GM18909 (cell line): ENCODE measurements around the gene TMBIM1.
"Not testable (repeated sequence)": the region's sequence is repeated elsewhere in the genome, so short reads cannot be mapped to it uniquely, and the experiment has no call there.

ENCODE experiments used
- ATAC-seq: cut with Tn5 transposase; IDR thresholded peaks from one replicate; pipeline ENCODE4 v1.9.1; 2021; ENCODE audit warnings: mild to moderate bottlenecking; ENCODE audit not compliant: unreplicated experiment, poor library complexity

TMBIM1 gene

DNA sequence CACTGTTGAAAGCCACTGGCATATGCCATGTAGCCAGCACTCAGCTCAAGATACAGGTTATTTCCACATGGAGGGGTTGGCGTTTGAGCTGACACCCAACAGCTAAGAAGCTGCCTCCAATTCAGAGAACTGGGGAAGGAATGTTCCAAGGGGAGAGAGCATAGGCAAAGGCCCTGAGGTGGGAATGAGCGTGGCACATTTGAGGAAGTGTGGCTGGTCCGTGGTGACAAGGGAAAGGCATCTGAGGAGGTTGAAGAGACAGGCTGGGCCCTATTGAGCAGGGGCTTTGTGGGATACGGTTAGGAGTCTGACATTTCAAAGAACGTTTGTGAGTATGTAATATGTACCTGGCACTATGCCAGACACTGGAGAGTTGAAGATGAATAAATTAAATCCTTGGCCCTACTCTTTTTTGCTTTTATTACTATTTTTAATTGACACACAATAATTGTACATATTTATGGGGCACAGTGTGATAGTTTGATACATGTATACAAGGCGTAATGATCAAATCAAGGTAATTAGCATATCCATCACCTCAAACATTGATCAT lies 27.6 kb upstream of the TMBIM1 start:
- no peak for ATAC-seq

DNA sequence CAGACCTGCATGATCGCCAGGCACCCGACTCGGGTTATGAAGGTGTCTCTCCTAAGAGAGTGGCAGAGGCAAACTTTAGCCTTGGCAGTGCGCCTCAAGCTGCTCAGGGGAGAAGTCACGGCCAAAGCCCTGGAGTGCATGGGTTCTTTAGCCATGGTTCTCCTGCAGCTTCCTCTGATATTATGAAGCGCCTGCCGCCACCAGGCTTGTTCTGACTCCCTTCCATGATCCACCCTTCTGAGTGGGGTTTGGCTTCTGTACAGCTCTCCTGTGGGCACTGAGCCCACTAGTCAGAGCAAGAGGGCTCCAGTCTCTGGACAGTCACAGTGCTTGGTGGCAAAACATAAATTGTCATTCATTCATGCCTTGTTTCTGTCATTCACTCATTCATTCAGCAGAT lies 25.9 kb upstream of the TMBIM1 start:
- ATAC-seq: no peak

DNA sequence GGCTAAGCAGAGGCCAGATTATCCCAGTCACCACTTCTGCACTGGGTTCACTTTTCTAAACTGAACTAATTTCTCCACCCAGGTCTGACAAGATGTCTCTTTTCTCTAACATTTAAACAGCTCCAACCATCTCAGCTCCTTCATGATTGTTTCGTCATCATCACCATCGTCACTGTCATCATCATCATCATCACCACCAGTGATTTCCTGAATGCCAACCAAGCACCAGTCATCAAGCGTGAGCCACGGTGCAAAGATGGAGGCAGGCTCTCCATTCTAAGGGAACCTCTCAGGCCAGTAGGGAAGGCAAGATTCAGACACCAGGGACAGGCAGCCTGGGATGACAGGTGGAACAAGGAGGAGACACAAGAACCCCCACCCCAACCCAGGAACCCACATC lies 25.5 kb upstream of the TMBIM1 start:
- no peak for ATAC-seq

DNA sequence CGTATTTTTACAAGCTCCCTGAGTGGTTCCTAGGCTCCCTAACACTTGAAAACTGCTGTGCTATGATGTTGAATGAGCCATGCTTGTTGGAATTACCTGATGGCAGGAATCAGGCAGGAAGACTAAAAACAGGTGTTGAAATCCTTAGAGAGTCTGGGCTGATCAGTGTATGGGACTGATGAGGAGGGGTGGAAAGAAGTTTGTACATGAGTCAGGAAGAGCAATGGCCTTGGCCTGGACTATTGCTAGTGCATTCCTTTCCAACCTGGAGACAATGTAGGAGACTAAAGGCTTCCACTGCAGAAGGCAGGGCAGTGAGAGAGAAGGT lies 25.0 kb upstream of the TMBIM1 start:
- ATAC-seq: no peak

DNA sequence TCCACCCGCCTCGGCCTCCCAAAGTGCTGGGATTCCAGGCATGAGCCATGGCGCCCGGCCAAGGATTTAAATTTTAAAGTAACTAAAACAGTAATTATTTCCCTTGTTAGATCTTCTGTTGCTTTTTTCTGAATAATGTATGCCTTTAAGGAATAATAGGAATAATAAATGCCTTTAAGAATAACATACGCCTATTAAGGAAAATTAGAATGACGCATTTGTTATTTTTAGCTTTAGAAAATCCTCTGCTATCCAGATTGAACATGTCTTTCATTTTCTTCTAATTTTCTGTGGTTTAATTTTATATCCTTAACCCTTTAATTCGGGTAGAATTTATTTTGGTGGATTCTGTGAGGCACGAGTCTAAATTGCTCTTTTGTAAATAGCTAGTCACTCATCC lies 23.1 kb upstream of the TMBIM1 start:
- no peak for ATAC-seq

DNA sequence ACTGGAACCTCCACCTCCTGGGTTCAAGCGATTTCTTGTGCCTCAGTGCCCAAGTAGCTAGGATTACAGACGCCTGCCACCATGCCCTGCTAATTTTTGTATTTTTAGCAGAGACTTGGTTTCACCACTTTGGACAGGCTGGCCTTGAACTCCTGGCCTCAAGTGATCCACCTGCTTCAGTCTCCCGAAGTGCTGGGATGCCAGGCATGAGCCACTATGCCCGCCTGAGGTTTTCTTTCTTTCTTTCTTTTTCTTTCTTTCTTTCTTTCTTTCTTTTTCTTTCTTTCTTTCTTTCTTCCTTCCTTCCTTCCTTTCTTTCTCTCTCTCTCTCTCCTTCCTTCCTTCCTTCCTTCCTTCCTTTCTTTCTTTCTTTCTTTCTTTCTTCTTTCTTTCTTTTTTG lies 22.5 kb upstream of the TMBIM1 start:
- not testable (repeated sequence) for ATAC-seq

DNA sequence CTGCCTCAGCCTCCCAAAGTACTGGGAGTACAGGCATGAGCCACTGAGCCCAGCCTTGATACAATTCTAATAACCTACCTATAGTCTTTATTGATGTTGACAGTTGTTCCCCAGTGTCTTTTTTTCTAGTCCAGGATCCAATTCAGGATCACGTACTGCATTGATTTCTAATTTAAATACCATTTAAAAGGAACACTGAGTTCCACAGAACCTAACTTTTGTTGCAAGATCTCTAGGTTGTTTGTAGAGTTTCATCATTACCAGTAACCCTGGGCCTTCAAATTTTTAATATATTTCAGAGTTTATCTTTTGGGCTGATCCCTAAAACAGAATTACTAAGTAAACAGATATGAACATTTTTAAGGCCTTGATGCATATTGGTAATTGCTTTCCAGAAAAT lies 21.1 kb upstream of the TMBIM1 start:
- no peak for ATAC-seq

DNA sequence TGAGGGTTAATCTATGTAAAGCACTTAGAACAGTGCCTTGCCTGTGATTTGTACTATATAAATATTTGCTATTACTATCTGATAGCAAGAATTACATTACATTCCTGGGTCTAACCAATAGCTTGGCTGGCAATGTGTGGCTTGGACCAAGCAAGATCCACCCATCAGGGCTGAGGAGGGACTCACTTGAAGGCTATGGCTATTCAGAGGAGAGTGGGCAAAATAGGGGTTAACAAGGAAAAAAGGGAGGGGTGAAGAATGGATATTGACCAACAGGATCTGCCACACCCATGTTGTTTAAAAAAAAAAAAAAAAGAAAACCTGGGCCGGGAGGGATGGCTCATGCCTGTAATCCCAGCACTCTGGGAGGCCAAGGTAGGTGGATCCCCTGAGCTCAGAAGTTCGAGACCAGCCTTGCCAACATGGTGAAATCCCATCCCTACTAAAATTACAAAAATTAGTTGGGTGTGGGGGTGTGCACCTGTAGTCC lies 20.0 kb upstream of the TMBIM1 start:
- no peak for ATAC-seq

DNA sequence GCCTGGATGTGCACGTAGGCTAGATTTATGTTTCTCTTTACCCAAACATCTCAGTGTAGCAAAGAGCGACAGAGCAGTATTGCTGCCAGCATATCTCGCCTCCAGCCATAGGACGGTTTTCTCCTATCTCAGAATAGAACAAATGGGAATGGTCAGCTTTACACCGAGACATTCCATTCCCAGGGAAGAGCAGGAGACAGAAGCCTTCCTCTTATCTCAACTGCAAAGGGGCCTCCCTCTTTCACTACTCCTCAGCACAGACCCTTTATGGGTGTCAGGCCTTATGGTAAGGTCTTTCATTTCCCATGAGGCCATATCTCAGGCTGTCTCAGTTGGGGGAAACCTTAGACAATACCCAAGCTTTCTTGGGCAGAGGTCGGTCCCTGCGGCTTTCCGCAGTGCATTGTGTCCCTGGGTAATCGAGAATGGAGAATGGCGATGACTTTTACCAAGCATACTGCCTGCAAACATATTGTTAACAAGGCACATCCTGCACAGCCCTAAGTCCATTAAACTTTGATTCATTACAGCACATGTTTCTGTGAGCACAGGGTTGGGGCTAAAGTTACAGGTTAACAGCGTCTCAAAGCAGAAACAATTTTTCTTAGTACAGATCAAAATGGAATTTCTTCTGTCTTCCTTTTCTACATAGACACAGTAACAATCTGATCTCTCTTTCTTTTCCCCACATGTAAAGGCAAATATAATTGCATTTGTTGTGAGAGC lies 19.4 kb upstream of the TMBIM1 start:
- ATAC-seq: not testable (repeated sequence)

DNA sequence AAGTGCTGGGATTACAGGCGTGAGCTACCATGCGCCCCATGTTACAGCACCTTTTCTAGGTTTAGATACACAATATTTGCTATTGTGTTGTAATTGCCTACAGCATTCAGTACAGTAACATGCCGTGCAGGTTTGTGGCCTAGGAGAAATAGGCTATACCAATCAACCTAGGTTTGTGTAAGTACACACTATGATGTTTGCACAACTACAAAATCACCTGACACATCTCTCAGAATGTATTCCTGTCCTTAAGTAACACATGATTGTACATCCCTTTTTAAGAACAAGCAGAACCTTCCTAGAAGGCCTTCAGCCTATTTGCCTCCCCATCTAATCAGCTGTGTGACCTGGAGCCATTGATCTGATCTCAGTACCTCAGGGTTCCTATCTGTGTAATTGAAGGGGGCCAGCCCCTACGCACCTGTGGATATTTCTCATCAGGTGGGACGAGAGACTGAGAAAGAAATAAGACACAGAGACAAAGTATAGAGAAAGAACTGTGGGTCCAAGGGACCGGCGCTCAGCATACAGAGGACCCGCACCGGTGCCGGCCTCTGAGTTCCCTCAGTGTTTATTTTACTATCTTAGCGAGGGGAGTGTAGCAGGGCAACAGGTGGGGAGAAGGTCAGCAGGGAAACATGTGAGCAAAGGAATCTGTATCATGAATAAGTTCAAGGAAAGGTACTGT lies 18.7 kb upstream of the TMBIM1 start:
- ATAC-seq: no peak

DNA sequence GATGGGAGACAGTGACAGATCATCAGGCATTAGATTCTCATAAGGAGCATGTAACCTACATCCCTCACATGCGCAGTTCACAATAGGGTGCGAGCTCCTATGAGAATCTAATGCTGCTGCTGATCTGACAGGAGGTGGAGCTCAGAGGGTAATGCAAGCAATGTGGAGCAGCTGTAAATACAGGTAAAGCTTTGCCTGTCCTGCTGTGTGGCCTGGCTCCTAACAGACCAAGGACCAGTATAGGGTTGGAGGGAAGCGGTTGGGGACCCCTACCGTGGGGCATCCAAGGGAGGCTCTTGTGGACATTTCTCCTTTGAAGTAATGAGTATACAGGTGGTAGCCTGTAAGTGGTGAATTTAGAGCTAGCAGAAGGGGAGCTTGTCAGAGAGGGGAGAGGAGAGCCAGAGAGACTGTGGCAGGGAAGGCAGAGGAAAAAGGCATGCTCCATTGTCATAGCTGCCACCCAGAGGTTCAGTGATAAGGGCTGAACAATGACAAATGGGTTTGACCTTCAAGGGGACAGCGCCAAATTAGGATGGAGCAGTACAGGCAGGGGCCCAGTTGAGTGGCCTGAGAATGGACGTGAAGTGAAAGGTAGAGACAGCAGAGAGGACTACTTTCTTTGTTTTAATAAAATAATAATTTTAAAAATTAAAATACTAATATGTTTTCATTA lies 15.2 kb upstream of the TMBIM1 start:
- ATAC-seq: no peak

DNA sequence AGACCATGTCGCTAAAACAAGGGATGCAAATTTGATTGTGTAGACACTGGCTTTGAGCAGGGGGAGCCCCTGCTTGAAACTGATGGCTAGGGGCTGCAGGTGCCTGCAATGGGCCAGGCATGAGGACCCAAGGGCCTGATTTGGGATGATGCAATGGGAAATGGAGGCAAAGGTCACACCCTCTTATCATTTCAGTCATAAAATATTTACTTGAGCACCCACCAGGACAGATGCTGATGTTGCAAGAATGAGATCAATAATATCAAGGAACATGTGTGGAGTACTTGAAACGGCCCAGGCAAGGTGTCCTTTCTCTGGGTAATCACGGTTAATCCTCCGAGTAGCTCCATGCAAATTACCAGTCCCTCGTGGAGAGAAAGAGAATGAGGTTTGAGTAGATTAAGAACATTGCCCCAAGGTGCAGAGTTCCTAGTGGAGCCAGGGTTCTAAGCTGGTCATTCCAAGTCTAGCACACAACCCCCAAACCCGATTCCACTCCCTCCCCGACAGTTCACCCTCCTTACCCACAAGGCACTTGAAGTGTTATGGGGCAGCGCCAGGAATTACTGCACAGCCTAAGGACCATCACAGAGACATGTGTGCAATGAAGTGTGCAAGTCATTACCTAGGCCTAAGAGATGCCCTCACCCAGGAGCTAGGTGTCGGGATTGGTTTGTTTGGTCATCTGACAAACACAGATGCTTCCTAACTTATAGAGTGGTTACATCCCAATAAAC lies 14.0 kb upstream of the TMBIM1 start:
- ATAC-seq: no peak

DNA sequence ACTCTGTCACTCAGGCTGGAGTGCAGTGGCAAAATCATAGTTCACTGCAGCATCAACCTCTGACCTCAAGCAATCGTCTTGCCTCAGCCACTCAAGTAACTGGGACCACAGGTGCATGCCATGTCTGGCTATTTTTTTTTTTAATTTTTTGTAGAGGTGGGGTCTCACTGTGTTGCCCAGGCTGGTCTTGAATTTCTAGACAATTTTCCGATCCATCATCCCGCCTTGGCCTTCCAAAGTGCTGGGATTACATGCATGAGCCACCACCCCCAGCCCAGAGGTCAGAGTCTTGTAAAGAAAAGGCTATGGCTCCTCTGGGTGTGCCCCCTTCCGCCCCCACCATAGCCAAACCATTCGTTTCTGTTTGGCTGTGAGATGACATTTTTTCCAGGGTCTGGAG lies 13.1 kb upstream of the TMBIM1 start:
- no peak for ATAC-seq

DNA sequence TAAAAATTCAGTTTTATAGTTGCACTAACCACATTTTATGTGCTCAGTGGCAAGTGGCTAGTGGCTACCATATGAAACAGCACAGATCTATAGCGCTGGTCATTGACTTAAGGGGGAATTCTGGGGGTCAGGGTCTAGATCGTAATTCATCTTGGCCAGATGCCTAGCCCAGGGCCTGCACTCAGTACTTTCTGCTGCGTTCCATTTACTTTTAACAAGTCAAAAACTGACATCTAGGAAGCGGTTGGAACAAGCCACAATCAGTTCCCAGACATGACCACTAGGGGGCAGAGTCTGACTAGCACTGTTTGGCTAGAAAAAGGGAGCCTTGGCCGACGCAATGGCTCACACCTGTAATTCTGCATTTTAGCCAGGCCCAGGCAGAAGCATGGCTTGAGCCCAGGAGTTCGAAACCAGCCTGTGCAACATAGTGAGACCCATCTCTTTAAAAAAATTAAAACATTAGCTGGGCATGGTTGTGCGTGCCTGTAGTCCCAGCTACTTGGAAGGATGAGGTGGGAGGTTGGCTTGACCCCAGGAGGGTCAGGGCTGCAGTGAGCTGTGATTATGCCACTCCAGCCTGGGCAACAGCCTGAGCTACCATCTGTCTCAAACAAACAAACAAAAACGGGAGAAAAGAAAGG lies 9.0 kb upstream of the TMBIM1 start:
- ATAC-seq: peak; percentile 80

DNA sequence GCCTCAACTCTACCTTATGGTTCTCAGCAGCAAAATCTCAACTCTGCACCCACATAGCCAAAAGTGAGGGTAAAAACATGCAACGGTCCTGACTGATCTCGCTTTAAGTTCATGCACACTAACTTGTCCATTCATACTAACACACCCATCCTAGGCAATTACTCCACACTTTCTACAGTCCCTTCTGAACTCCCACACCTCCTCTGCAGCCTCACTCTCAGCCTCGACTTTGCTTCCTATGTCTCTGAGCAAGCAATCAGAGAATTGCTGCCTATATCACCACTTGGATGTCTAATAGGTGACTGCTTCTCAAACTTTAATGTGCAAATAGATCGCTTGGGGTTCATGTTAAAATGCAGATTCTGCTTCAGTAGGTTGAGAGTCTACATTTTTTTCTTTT lies 7.8 kb upstream of the TMBIM1 start:
- no peak for ATAC-seq

DNA sequence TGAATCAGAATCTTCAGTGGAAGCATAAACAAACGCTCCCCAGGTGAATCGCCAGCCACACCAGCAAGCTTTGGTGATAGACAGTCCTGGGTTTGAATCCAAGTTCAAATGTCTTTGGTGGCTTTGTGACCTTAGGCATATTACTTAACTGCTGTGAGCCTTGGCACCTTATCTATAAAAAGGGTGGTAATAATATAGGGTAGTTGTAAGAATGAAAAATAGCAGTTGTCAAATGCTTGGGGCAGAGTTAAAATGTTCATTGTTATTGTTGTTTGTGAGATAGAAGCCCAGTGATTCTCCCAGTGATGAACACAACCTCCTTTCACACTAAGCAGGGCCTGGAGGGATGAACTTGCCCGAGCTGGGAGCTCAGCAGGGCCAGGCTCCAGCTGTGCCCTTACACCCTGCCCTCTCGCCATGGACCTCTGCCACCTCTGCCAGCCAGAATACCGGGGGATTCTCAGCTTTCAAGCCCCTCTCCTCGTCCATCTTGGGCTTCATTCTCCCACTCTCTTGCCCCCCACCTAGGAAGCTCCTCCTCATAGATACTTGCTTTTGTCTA lies 6.1 kb upstream of the TMBIM1 start:
- no peak for ATAC-seq

DNA sequence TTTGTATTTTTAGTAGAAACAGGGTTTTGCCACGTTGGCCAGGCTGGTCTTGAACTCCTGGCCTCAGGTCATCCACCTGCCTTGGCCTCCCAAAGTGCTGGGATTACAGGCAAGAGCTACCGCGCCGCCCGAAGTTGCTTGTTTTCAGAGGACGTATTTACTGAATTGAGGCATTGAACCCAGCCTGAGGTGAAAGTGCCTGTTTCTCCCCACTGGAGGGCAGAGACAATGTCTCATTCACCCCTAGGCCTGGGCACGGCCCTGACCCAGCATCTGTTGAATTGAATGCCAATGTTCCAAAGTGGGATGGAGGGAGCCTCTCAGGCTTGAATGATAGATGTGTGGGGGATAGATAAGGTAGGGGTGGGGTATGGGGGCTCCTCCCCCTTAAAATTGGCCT lies 4.5 kb upstream of the TMBIM1 start:
- ATAC-seq: no peak

DNA sequence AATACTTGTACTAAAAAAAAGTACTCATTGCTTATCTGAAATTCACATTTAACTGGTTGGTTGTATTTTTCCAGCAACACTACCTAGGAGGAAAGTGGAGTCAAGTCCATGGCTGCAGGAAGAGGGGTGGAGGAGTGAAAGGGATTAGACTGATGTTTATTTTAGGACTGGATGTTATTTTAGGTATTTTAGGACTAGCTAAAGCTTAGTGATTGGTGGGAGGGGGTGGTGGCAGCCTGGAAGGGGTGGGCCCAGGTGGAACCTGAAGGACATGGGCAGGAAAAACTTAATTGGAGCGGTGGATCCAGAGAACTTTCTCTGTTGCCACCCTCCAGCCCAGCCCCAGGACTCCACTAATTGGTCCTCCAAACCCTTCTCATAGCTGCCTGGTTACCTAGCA lies 3.9 kb upstream of the TMBIM1 start:
- no peak for ATAC-seq

DNA sequence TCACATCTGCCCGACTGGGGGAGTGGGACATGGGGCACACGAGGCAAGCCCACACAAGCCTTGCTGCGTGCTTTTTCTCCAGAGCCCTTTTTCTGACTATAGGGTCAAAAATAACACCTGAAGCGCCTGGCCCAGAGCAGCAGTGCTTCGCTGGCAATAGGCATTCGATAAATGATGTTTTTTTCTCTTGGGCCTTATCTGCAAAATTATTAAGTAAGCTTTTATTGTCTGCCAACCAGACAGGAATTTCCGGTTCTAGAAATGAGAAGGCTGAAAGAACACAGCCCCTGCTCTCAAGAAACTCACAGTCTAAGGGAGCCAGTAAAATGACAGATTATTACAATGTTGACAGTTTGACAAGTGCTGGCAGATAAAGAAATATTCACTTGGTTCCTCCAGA lies 2.7 kb upstream of the TMBIM1 start:
- ATAC-seq: no peak
